ENCODE data around the gene SPATC1L.

The SPATC1L gene

DNA sequence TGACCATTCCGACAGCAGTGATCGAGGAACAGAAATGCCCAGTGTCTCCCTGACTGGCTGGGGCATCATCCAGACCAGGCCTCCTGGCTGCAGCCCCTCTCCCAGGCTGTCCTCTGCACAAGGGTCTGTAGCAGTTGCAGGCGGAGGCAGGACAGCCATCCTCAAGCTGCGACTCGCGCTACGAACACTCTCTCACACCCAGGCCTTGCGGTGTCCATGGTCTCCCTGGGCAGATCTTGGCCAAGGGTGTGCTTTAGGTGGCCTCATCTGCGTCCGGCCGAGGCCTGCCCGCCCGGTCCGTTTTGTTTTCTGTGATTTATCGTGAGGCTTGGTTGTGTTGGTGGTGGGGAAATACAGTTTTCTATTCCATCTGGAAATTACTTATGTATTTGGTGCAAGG is 44.6 kb downstream of the SPATC1L start:
- no peak overlapping the region for H3K4me3 ChIP-seq (ENCODE audit: low read depth, low read length)
- TF ChIP-seq CTCF (IDR thresholded peaks at IDR 0.05; ENCODE audit: low read depth, low read length): no peak

DNA sequence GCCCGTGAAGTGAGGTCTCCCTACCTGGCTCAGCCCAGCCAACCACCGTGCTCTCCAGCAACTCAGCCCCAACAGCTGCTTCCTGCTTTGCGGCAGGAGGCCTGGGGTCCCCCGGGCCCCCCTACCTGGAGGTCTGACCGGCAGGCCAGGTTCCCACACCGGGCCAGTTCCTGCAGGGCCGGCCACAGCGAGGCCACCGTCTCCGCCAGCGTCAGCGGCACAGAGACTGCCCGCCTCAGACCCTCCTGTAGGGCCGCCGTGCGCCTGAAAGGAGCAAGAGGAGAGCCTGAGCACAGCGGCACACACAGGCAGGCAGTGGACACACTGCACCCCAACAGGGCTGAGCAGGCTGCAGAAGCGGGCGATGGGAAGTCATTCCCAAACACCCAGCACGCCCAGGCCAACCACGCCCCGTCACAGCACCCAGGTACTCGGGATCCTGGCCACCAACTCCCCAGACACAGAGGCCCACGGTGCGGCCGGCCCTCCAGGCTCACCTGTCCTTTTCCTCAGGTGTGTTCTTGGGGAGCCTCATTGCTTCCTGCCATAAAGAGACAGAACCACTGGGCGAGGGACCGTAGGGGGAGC is 45.8 kb downstream of the SPATC1L start:
- TF ChIP-seq CTCF (IDR thresholded peaks at IDR 0.05; ENCODE audit: low read depth, low read length): no peak
- no peak overlapping the region for H3K4me3 ChIP-seq (ENCODE audit: low read depth, low read length)

DNA sequence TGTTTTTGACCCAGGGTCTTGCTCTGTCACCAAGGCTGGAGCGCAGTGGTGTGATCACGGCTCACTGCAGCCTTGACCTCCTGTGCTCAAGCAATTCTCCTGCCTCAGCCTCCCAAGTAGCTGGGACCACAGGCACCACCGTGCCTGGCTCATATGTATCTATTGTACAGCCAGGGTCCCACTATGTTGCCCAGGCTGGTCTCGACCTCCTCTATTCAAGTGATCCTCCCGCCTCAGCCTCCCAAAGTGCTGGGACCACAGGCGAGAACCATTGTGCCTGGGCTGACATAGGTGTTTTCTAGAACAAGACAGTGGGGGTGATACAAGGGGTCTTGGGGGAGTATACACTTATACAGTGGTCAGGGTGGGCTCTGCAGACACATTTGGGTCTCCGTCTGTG is 46.4 kb downstream of the SPATC1L start:
- no peak overlapping the region for H3K4me3 ChIP-seq (ENCODE audit: low read depth, low read length)
- no peak for TF ChIP-seq CTCF (IDR thresholded peaks at IDR 0.05; ENCODE audit: low read depth, low read length)

- TF ChIP-seq CTCF (IDR thresholded peaks at IDR 0.05; ENCODE audit: low read depth, low read length): no peak
- H3K4me3 ChIP-seq (ENCODE audit: low read depth, low read length): no peak overlapping the region
Observed at GRCh38 chr21:46136739-46137349, 47.4 kb downstream of the SPATC1L start.

DNA sequence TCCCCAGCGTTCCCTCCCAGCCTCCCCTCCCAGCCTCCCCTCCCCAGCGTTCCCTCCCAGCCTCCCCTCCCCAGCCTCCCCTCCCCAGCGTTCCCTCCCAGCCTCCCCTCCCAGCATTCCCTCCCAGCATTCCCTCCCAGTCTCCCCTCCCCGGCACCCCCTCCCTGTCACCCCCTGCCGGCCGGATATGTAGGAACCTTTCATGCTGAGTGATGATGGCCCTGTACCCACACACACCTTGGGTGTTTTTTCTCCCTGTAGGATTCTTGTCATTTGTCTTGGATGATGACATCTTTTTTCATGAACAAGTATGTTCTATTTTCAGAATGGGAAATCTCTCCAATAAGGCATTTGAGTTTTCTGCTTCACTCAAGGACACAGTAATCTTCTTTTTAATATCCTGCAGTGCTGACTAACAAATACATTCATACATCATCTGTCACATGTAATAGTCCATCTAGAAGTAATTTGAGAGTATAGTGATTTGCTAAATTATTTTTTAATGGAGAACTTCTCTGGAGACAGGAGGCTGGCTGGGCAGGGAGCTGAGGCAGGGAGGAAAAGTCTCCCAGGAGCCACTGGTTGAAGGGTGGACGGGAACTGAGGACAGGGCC is 48.4 kb downstream of the SPATC1L start:
- TF ChIP-seq CTCF (IDR thresholded peaks at IDR 0.05; ENCODE audit: low read depth, low read length): no peak
- H3K4me3 ChIP-seq (ENCODE audit: low read depth, low read length): no peak overlapping the region

- H3K4me3 ChIP-seq (ENCODE audit: low read depth, low read length): no peak overlapping the region
- no peak for TF ChIP-seq CTCF (IDR thresholded peaks at IDR 0.05; ENCODE audit: low read depth, low read length)
Observed at GRCh38 chr21:46131838-46132651, 52.2 kb downstream of the SPATC1L start.

GRCh38 chr21:46131588-46131837 is 52.7 kb downstream of the SPATC1L start:
- TF ChIP-seq CTCF (IDR thresholded peaks at IDR 0.05; ENCODE audit: low read depth, low read length): no peak
- no peak overlapping the region for H3K4me3 ChIP-seq (ENCODE audit: low read depth, low read length)
